Measurements from ENCODE around the gene NDUFB4. TPM values are rescaled to one million over a fixed set of nuclear protein-coding genes. Genes with fewer than 3 reads are reported as not detected.

The NDUFB4 gene
- total and polyA plus RNA-seq, 2 donors = 154 to 199 TPM

DNA sequence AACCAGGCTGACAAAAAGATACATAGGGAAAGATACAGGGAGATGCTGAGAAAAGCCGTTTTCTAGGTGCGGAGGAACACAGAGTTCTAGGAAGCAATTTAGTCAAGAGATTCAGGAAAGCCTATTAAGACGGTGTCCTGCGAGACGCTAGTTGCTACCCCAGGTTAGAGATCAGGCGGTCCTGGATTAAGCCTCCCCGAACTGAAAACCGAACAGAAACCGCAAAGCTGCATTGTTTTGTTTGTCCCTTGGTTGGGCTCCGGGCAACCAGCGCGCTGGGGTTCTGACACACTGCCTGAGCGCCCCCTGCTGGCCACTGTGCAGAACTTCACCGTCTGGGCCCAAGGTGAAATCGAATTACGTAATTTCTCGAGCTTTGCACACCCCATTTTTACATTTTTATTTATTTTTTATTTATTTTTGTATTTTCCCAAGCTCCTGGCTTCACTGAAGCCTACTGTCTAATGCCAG lies 37.3 kb upstream of the NDUFB4 start:
- H3K4me3 ChIP-seq (ENCODE audit: low read length in 2 of 2) = peak overlapping the region; percentile 48 to 53
- peak overlapping the region in 1 of 2 donors; percentile 70 for H3K27ac ChIP-seq (ENCODE audit: low read depth in 1 of 2, low read length in 1 of 2)
- peaks cover 0 to 3% of the 10 kb centered on the region in 2 donors for H3K27me3 ChIP-seq (ENCODE audit: control insufficient read depth in 2 of 2, insufficient read depth in 1 of 2, low read length in 1 of 2)
- no peaks in the 10 kb centered on the region for H3K9me3 ChIP-seq (ENCODE audit: control insufficient read depth in 2 of 2, insufficient read depth in 1 of 2, low read length in 1 of 2)
- under 1% methylated on average over 17 of the region's 17 CpGs for WGBS
- peak; percentile 62 to 89 (median 76) for DNase-seq (ENCODE audit: low read depth in 6 of 9, low spot score in 9 of 9)
- peaks cover 5 to 14% of the 10 kb centered on the region in 2 donors for H3K4me1 ChIP-seq (ENCODE audit: control insufficient read depth in 2 of 2, insufficient read depth in 2 of 2, low read length in 2 of 2)
- H3K36me3 ChIP-seq (ENCODE audit: control insufficient read depth in 2 of 2, insufficient read depth in 2 of 2, low read length in 1 of 2) = no peaks in the 10 kb centered on the region

- H3K36me3 ChIP-seq (ENCODE audit: control insufficient read depth in 2 of 2, insufficient read depth in 2 of 2, low read length in 1 of 2) = no peaks in the 10 kb centered on the region
- H3K27me3 ChIP-seq (ENCODE audit: control insufficient read depth in 2 of 2, insufficient read depth in 1 of 2, low read length in 1 of 2) = peaks cover 0 to 3% of the 10 kb centered on the region in 2 donors
- WGBS = 9% methylated on average over 15 of the region's 15 CpGs
- no peak overlapping the region for H3K27ac ChIP-seq (ENCODE audit: low read depth in 1 of 2, low read length in 1 of 2)
- peaks cover 5 to 14% of the 10 kb centered on the region in 2 donors for H3K4me1 ChIP-seq (ENCODE audit: control insufficient read depth in 2 of 2, insufficient read depth in 2 of 2, low read length in 2 of 2)
- H3K9me3 ChIP-seq (ENCODE audit: control insufficient read depth in 2 of 2, insufficient read depth in 1 of 2, low read length in 1 of 2) = no peaks in the 10 kb centered on the region
- peak overlapping the region; percentile 48 to 53 for H3K4me3 ChIP-seq (ENCODE audit: low read length in 2 of 2)
- DNase-seq (ENCODE audit: low read depth in 6 of 9, low spot score in 9 of 9) = peak in 3 of 9 donors; percentile 8 to 26 (median 14)
Measured at GRCh38 chr3:120559242-120560061, 36.7 kb upstream of the NDUFB4 start.

- H3K36me3 ChIP-seq (ENCODE audit: control insufficient read depth in 2 of 2, insufficient read depth in 2 of 2, low read length in 1 of 2) = no peaks in the 10 kb centered on the region
- no peak for DNase-seq (ENCODE audit: low read depth in 6 of 9, low spot score in 9 of 9)
- no peaks in the 10 kb centered on the region for H3K9me3 ChIP-seq (ENCODE audit: control insufficient read depth in 2 of 2, insufficient read depth in 1 of 2, low read length in 1 of 2)
- no peak overlapping the region for H3K4me3 ChIP-seq (ENCODE audit: low read length in 2 of 2)
- peaks cover 5 to 14% of the 10 kb centered on the region in 2 donors for H3K4me1 ChIP-seq (ENCODE audit: control insufficient read depth in 2 of 2, insufficient read depth in 2 of 2, low read length in 2 of 2)
- H3K27me3 ChIP-seq (ENCODE audit: control insufficient read depth in 2 of 2, insufficient read depth in 1 of 2, low read length in 1 of 2) = peaks cover 0 to 3% of the 10 kb centered on the region in 2 donors
- 91% methylated on average over 12 of the region's 12 CpGs for WGBS
- no peak overlapping the region for H3K27ac ChIP-seq (ENCODE audit: low read depth in 1 of 2, low read length in 1 of 2)
Measured at GRCh38 chr3:120560304-120561250, 35.6 kb upstream of the NDUFB4 start.

DNA sequence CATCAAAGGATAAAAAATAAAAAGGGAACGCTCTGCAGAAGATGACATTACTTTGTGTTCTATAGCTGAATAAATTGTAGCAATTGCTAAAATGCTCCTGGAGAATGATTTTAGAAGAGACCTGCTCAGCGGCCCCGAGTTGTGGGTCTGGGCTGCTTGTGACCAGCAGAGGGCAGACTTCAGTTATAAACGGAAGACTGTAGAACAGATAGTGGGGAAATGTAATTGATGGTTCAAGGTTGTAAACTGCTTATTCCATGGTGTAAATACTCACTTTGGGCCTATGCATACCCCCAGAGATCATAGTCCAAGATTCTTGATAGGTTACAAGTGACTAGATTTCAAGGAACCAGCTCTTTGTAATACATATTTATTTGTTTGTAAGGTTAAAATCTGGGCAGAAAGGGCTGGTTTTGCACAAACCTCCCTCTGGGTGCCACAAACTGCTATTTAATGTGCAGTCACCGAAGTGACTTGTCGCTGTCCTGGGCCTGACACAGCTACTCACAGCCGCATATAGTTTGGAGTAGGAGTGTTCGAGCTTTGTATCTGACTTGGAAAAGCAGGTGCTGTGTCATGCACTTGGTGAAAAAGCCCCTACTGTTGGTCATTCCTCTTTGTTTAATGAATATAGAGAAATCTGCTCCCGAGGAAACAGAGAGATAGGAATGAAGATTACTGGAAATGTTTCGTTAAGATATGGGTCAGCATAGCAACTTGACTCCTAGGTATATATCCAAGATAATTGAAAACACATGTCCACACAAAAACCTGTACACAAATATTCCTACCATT lies 34.7 kb upstream of the NDUFB4 start:
- H3K4me3 ChIP-seq (ENCODE audit: low read length in 2 of 2) = no peak overlapping the region

GRCh38 chr3:120563356-120564022 lies 32.6 kb upstream of the NDUFB4 start:
- DNase-seq (ENCODE audit: low read depth in 6 of 9, low spot score in 9 of 9) = no peak
- H3K9me3 ChIP-seq (ENCODE audit: control insufficient read depth in 2 of 2, insufficient read depth in 1 of 2, low read length in 1 of 2) = no peaks in the 10 kb centered on the region
- H3K27ac ChIP-seq (ENCODE audit: low read depth in 1 of 2, low read length in 1 of 2) = no peak overlapping the region
- no peaks in the 10 kb centered on the region for H3K27me3 ChIP-seq (ENCODE audit: control insufficient read depth in 2 of 2, insufficient read depth in 1 of 2, low read length in 1 of 2)
- WGBS = 96% methylated on average over 5 of the region's 5 CpGs
- no peak overlapping the region for H3K4me3 ChIP-seq (ENCODE audit: low read length in 2 of 2)
- peaks cover 5 to 12% of the 10 kb centered on the region in 2 donors for H3K4me1 ChIP-seq (ENCODE audit: control insufficient read depth in 2 of 2, insufficient read depth in 2 of 2, low read length in 2 of 2)
- H3K36me3 ChIP-seq (ENCODE audit: control insufficient read depth in 2 of 2, insufficient read depth in 2 of 2, low read length in 1 of 2) = no peaks in the 10 kb centered on the region

More for the DNA sequence above, 34.7 kb upstream of the NDUFB4 start:
- no peaks in the 10 kb centered on the region for H3K36me3 ChIP-seq (ENCODE audit: control insufficient read depth in 2 of 2, insufficient read depth in 2 of 2, low read length in 1 of 2)
- no peaks in the 10 kb centered on the region for H3K9me3 ChIP-seq (ENCODE audit: control insufficient read depth in 2 of 2, insufficient read depth in 1 of 2, low read length in 1 of 2)
- peak in 8 of 9 donors; percentile 27 to 80 (median 66) for DNase-seq (ENCODE audit: low read depth in 6 of 9, low spot score in 9 of 9)
- 47% methylated on average over 10 of the region's 10 CpGs for WGBS
- peaks cover 5 to 14% of the 10 kb centered on the region in 2 donors for H3K4me1 ChIP-seq (ENCODE audit: control insufficient read depth in 2 of 2, insufficient read depth in 2 of 2, low read length in 2 of 2)
- peaks cover 0 to 3% of the 10 kb centered on the region in 2 donors for H3K27me3 ChIP-seq (ENCODE audit: control insufficient read depth in 2 of 2, insufficient read depth in 1 of 2, low read length in 1 of 2)
- H3K27ac ChIP-seq (ENCODE audit: low read depth in 1 of 2, low read length in 1 of 2) = no peak overlapping the region

DNA sequence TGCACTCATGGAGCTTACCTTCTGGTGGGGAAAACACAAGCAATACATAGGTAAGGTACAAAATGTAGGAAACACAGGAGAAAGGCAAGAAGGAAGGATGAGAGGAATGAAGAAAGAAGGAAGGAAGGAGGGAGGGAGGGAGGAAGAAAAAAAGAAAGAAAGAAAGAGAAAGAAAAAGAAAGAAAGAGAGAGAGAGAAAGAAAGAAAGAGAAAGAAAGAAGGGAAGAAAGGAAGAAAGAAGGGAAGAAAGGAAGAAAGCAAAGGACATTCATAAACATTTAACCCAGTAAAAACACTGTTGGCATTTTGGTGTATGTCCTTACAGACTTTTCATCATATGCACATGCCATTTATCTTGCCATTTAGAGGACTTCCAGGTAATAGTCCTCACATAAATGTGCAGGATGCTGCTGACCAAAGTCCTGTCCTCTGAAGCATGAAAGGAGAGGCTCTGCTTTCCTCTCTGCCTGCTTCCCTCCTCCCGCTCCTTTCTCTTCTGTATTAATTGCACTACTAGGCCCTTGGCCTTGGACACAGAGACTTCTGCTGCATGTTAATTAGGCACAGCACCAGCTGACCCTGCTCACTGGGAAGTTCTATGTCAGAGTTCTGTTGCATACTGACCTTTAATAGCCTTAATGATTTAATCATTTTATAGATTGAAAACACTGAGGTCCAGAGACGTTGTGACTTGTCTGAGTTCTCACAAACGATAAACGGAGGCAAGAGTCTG lies 29.7 kb upstream of the NDUFB4 start:
- no peaks in the 10 kb centered on the region for H3K27me3 ChIP-seq (ENCODE audit: control insufficient read depth in 2 of 2, insufficient read depth in 1 of 2, low read length in 1 of 2)
- DNase-seq (ENCODE audit: low read depth in 6 of 9, low spot score in 9 of 9) = no peak
- WGBS = 78% methylated on average over 4 of the region's 4 CpGs
- H3K36me3 ChIP-seq (ENCODE audit: control insufficient read depth in 2 of 2, insufficient read depth in 2 of 2, low read length in 1 of 2) = no peaks in the 10 kb centered on the region
- H3K4me3 ChIP-seq (ENCODE audit: low read length in 2 of 2) = no peak overlapping the region
- H3K9me3 ChIP-seq (ENCODE audit: control insufficient read depth in 2 of 2, insufficient read depth in 1 of 2, low read length in 1 of 2) = no peaks in the 10 kb centered on the region
- no peak overlapping the region for H3K27ac ChIP-seq (ENCODE audit: low read depth in 1 of 2, low read length in 1 of 2)
- H3K4me1 ChIP-seq (ENCODE audit: control insufficient read depth in 2 of 2, insufficient read depth in 2 of 2, low read length in 2 of 2) = no peaks in the 10 kb centered on the region

- WGBS = 47% methylated on average over 8 of the region's 8 CpGs
- Histone ChIP-seq H3K9me3 (ENCODE audit: control insufficient read depth in 2 of 2, insufficient read depth in 1 of 2, low read length in 1 of 2) (no peaks in the 10 kb centered on the region), H3K36me3 (ENCODE audit: control insufficient read depth in 2 of 2, insufficient read depth in 2 of 2, low read length in 1 of 2) (no peaks in the 10 kb centered on the region), H3K4me3 (ENCODE audit: low read length in 2 of 2) (no peak overlapping the region), H3K4me1 (ENCODE audit: control insufficient read depth in 2 of 2, insufficient read depth in 2 of 2, low read length in 2 of 2) (no peaks in the 10 kb centered on the region), H3K27ac (ENCODE audit: low read depth in 1 of 2, low read length in 1 of 2) (no peak overlapping the region), H3K27me3 (ENCODE audit: control insufficient read depth in 2 of 2, insufficient read depth in 1 of 2, low read length in 1 of 2) (no peaks in the 10 kb centered on the region)
- peak in 1 of 9 donors; percentile 10 for DNase-seq (ENCODE audit: low read depth in 6 of 9, low spot score in 9 of 9)
Measured at GRCh38 chr3:120567370-120568201, 28.6 kb upstream of the NDUFB4 start.
